RPMI8226 (cell line): Measurements from ENCODE around the gene ZBTB32.
"Not testable (repeated sequence)": the region's sequence is repeated elsewhere in the genome, so short reads cannot be mapped to it uniquely, and the experiment has no call there.

Experiments
- DNase-seq: peaks from one replicate; pipeline ENCODE4 v3.0.0-alpha.2; 2015

ZBTB32 gene

DNA sequence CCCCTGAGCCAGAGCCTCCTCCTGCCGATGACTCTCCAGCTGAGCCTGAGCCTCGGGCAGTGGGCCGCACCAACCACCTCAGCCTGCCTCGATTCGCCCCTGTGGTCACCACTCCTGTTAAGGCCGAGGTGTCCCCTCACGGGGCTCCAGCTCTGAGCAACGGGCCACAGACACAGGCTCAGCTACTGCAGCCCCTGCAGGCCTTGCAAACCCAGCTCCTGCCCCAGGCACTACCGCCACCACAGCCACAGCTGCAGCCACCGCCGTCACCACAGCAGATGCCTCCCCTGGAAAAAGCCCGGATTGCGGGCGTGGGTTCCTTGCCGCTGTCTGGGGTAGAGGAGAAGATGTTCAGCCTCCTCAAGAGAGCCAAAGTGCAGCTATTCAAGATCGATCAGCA is 17.0 kb downstream of the ZBTB32 start:
- DNase-seq, result no peak

DNA sequence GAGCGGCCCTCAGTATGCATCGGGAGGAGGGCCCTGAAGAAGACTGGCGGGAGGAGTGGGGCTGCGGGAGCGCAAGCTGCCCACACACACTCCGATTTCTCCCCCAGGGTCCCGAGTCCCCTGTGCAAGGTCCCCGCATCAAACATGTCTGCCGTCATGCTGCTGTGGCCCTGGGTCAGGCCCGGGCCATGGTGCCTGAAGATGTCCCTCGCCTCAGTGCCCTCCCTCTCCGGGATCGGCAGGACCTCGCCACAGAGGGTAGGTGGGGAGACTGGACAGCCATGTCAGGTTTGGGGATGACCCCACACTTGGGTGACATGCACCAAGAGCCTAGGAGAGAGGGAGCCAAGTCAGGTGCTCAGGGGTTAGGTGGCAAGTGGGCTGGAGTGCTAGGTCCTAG is 18.1 kb downstream of the ZBTB32 start:
- no peak for DNase-seq

DNA sequence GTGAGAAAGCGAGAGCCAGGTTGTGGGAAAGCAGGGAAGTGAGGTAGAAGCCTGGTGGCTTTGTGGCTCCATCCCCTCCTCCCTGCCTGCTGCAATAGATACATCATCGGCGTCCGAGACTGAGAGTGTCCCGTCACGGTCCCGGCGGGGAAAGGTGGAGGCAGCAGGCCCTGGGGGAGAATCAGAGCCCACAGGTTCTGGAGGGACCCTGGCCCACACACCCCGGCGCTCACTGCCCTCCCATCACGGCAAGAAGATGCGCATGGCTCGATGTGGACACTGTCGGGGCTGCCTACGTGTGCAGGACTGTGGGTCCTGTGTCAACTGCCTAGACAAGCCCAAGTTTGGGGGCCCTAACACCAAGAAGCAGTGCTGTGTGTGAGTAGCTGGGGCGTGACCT is 18.5 kb downstream of the ZBTB32 start:
- DNase-seq, result no peak

DNA sequence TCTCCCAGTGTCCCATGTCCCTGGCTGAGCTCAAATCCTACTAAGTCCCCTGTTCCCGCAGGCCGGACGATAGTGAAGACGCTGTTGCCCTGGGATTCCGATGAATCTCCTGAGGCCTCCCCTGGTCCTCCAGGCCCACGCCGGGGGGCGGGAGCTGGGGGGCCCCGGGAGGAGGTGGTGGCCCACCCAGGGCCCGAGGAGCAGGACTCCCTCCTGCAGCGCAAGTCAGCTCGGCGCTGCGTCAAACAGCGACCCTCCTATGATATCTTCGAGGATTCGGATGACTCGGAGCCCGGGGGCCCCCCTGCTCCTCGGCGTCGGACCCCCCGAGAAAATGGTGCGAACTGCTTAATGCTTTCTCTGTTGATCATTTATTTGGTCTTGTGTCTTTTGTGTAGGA is 19.3 kb downstream of the ZBTB32 start:
- no peak for DNase-seq

DNA sequence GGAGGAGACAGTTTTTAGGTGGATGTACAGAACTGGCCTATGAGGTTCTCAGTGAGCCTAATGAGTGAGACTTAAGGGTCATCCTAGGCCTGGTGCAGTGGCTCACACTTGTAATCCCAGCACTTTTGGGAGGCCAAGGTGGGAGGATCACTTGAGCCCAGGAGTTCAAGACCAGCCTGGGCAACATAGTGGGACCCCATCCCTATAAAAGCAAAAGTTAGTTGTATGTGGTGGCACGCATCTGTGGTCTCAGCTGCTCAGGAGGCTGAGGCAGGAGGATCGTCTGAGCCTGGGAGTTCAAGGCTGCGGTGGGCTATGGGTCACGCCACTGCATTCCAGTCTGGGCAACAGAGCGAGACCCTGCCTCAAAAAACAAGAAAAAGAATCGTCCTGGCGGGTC is 19.8 kb downstream of the ZBTB32 start:
- not testable (repeated sequence) for DNase-seq

DNA sequence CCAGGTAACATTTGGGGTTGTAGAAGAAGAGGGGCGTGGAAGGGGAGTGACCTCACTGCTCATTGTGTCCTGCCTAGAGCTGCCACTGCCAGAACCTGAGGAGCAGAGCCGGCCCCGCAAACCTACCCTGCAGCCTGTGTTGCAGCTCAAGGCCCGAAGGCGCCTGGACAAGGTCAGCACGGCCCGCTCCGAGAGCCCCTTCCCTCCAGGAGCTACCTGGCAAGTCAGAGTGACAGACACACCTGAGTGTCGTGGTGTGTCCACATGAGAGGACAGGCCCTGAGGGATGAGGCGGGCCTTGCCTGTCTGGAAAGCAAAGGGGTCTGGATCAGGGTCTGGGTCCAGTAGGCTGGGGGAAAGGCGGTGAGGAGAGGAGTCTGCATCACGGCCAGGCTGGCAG is 20.2 kb downstream of the ZBTB32 start:
- DNase-seq, result no peak

DNA sequence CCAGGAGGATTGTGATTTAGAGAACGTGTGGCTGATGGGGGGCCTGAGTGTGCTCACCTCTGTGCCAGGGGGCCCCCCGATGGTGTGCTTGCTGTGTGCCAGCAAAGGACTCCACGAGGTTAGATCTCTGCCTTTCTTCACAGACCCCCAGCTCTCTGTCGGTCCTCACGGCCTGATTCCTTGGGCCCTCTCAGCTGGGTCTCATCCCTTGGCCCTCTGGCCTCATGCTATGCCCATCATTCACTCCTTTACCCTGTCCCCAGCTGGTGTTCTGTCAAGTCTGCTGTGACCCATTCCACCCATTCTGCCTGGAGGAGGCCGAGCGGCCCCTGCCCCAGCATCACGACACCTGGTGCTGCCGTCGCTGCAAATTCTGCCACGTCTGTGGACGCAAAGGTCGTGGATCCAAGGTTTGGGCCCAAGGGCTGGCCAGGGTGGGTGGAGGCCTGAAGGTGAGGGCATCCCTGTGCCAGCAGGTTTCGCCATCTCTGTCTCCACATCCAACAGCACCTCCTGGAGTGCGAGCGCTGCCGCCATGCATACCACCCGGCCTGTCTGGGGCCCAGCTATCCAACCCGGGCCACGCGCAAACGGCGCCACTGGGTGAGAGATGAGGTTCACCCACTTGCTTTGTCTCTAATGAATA is 21.0 kb downstream of the ZBTB32 start:
- no peak for DNase-seq

DNA sequence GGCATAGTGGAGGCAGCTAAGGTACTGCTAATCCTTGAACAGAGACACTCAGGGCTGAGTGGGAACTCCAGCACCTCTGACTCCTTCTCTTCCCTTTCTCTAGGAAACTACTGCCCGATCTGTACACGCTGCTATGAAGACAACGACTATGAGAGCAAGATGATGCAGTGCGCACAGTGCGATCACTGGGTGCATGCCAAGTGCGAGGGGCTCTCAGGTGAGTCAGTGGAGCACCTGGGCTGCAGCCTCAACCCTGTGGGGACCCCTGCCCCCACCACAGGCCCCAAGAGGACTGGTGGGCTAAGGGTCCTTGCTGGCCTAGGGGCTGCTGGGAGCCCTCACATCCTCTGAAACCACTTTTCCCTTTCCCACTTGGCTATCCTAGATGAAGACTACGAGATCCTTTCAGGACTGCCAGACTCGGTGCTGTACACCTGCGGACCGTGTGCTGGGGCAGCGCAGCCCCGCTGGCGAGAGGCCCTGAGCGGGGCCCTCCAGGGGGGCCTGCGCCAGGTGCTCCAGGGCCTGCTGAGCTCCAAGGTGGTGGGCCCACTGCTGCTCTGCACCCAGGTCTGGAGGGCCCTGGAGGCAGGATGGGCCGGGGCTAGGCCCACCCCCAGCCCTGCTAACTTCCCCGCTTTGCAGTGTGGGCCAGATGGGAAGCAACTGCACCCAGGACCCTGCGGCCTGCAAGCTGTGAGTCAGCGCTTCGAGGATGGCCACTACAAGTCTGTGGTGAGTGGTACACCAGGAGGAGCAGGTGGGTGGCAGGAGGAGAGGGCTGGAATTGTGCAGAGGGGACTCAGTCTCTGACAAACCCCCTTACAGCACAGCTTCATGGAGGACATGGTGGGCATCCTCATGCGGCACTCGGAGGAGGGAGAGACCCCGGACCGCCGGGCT is 22.9 kb downstream of the ZBTB32 start:
- no peak for DNase-seq

DNA sequence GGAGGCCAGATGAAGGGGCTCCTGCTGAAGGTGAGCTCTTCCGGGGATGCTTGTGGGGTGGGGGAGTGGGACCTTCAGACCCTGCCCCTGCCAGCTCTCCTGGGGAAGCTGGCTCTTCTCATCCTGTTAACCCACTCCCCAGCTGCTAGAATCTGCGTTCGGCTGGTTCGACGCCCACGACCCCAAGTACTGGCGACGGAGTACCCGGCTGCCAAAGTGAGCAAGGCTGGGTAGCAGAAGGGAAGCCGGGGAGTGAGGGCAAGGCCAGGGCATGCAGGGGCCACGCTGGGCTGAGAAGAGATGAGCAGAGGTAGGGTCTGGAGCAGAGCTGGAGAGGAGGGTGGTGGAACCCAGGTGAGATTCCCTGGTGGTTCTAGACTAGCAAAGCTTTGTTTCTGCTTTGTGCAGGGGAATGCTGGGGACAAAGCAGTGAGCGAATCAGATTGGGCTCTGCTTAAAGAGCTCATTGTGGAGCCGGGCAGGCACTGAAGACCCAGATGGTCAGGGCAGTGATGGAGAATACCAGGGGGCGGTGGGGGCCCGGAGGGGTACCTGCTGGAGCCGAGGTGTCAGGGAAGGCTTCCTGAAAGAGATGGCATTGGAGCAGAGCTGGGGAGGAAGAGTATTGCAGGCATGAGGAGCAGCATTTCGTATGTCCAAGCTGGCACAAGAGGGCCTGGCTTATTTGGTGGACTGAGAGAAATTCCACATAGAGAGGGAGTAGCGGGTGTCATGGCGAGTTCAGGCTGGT is 23.8 kb downstream of the ZBTB32 start:
- no peak for DNase-seq

DNA sequence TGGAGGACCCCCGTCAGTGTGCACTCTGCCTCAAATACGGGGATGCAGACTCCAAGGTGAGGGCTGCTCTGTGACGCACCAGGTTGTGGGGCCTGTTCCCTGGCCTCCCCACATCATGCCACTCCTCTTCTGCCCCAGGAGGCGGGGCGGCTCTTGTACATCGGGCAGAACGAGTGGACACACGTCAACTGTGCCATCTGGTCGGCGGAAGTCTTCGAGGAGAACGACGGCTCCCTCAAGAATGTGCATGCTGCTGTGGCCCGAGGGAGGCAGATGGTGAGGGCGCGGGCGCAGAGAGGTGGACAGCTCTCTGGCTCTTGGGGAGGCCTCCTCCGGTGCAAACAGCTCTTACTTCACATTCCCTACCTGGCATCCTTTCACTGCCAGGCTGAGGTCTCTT is 24.7 kb downstream of the ZBTB32 start:
- no peak for DNase-seq

DNA sequence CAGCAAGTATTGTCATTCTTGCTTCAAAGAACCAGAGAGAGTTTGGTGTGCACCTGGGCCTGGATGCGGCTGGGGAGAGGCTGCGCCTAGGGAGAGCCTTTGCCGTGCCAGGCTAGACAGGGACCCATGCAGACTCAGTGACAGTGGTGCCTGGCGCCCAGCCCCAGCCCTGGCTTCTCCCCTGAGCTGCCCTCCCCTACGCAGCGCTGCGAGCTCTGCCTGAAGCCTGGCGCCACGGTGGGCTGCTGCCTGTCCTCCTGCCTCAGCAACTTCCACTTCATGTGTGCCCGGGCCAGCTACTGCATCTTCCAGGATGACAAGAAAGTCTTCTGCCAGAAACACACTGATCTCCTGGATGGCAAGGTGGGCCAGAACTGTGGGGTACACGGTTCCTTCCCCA is 25.4 kb downstream of the ZBTB32 start:
- no peak for DNase-seq

DNA sequence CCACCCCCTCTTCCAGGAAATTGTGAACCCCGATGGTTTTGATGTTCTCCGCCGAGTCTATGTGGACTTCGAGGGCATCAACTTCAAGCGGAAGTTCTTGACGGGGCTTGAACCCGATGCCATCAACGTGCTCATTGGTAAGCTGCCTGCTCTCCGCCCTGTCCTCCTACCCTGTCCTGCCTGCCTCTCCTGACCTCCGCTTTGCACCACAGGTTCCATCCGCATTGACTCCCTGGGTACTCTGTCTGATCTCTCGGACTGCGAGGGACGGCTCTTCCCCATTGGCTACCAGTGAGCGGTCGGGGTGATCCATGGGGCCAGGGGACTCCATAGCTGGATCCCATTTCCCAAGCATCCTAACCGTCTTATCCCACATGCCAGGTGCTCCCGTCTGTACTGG is 26.0 kb downstream of the ZBTB32 start:
- DNase-seq, result no peak

DNA sequence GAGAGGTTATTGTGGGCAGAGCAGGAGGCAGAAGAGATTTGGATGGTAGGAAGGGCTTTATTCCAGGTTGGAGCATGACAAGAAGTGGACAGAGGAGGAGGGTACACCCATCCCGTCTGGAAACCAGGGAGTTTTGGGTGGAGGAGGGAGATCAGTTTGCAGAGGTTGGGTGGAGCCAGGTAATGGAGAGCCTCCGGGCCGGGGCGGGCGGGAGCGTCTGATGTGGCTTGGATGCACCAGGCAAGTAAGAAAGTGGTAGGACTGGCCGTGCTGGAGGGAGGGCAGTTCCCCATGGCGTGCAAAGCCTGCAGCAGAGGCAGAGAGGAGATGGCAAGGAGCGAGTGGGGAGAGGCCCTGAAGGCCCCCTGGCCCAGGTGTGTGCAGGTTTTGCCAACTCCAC is 27.0 kb downstream of the ZBTB32 start:
- no peak for DNase-seq

DNA sequence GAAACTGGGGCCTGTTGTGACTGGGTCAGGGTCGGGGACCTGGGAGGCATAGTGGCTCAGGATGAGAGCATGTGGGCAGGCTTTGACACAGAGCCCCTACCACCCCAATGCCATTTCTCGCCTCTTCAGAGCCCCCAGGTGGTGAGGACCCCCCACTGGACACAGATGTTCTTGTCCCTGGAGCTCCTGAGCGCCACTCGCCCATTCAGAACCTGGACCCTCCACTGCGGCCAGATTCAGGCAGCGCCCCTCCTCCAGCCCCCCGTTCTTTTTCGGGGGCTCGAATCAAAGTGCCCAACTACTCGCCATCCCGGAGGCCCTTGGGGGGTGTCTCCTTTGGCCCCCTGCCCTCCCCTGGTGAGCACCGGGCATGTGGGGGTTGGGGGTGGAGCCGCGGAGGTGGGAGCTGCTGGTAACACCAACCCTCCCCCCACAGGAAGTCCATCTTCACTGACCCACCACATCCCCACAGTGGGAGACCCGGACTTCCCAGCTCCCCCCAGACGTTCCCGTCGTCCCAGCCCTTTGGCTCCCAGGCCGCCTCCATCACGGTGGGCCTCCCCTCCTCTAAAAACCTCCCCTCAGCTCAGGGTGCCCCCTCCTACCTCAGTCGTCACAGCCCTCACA is 27.5 kb downstream of the ZBTB32 start:
- DNase-seq, result no peak

DNA sequence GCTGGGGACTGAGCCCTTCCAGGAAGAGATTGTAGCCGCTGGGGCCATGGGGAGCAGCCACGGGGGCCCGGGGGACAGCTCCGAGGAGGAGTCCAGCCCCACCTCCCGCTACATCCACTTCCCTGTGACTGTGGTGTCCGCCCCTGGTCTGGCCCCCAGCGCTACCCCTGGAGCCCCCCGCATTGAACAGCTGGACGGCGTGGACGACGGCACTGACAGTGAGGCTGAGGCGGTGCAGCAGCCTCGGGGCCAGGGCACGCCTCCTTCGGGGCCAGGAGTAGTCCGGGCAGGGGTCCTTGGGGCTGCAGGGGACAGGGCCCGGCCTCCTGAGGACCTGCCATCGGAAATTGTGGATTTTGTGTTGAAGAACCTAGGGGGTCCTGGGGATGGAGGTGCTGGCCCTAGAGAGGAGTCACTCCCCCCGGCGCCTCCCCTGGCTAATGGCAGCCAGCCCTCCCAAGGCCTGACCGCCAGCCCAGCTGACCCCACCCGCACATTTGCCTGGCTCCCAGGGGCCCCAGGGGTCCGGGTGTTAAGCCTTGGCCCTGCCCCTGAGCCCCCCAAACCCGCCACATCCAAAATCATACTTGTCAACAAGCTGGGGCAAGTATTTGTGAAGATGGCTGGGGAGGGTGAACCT is 28.3 kb downstream of the ZBTB32 start:
- DNase-seq, result no peak

DNA sequence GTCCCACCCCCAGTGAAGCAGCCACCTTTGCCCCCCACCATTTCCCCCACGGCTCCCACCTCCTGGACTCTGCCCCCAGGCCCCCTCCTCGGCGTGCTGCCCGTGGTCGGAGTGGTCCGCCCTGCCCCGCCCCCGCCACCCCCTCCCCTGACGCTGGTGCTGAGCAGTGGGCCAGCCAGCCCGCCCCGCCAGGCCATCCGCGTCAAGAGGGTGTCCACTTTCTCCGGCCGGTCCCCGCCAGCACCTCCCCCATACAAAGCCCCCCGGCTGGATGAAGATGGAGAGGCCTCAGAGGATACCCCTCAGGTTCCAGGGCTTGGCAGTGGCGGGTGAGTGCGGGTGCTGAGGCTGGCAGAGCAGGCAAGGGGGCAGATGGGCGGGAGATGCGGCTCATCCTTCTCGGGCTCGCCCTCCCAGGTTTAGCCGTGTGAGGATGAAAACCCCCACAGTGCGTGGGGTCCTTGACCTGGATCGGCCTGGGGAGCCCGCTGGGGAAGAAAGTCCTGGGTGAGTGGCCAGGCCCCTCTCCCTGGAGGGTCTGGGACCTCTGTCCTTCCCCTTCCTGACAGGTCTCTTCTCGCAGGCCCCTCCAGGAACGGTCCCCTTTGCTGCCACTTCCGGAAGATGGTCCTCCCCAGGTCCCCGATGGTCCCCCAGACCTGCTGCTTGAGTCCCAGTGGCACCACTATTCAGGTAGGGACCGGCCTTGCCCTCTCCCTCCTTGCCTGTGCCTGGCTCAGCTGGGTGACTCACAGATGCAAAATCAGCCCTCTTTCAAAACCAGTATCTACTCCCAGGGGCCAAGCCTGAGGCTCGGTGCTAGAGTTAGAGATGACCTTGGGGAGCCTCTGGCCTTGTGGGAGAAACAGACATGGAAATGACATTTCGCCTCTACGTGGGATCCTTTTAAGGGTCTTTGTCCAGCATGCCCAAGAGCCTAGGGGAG is 29.1 kb downstream of the ZBTB32 start:
- DNase-seq, result no peak

DNA sequence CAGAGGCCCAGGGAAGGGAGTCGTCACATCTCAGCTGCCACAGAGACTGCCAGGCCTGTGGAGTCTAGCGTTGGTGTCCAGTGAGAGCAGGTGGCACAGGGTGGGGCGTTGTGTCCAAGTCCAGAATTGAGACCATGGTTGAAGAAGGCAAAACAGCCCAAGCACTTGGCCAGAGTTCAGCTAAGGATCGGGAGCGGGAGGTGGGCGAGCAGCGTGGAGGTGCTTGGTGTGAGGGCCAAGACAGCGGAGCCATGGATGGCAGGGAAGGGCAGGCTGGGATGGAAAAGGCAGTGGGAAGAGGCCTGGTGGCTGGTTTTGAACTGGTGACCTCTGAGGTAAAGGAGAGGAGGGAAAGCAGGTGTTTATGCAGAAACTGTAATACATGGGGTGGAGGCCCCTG is 29.9 kb downstream of the ZBTB32 start:
- DNase-seq, result no peak

DNA sequence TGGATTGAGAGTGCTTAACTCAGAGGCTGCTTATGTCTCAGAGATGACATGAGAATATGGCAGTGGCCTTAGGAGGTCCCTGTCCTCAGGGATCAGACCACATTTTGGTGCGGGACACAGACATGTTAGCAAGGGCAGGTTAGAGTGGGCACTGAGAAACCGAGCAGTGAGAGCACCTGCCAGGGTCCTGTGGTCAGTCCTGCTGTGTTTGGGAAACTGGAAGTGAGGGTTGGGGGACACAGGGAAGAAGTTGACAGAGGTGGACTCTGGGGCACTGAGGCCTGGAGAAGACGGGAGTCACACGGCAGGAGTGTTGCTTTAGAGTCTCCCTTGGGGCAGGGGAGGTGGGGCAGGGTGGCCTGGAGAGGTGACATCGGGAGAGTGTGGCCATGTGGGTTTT is 30.5 kb downstream of the ZBTB32 start:
- no peak for DNase-seq

DNA sequence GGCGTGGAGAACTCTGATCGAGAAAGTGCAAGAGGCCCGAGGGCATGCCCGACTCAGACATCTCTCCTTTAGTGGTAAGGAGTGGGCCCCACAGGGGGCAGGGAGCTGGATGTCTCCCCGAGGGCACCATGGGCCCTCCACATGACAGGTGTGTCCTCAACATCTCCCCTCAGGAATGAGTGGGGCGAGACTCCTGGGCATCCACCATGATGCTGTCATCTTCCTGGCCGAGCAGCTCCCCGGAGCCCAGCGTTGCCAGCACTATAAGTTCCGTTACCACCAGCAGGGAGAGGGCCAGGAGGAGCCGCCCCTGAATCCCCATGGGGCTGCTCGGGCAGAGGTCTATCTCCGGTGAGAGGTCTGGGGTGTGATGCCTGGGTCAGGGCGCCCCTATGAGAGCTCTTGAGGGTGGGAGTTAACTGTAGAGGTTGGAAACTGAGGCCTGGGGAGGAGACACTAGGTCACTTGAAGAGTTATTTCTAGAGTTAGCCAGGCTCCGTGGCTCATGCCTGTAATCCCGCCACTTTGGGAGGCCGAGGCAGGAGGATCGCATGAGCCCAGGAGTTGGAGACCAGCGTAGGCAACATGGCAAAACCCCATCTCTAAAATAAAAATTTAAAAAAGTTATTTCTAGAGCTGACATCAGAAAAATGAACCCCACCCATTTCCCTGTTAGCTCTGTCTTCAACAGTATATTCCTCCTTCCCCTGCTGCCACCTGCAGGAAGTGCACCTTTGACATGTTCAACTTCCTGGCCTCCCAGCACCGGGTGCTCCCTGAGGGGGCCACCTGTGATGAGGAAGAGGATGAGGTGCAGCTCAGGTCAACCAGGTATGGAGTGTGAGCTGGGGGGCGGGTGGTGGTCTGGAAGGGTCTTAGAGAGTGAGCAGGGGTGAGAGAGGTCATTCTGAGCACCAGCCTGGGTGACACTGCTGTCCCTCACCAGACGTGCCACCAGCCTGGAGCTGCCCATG is 32.8 kb downstream of the ZBTB32 start:
- DNase-seq, result no peak
